Ascending aorta (tissue), 2 donors: Measurements from ENCODE around the gene NPAS3. TPM values are rescaled to one million over a fixed set of nuclear protein-coding genes. Genes with fewer than 3 reads are reported as not detected.

Experiments used
- DNase-seq, 2 donors: peaks; one replicate each; pipeline ENCODE4 v3.0.0-alpha.2; 2019; ENCODE audit warnings: low spot score in 2 of 2
- H3K27ac ChIP-seq, 2 donors: fragments of 200-600 bp; sonication (generic); one replicate each; pipeline ENCODE4 v1.5.1; 2016 to 2017; ENCODE audit warnings: mild to moderate bottlenecking in 1 of 2
- H3K27me3 ChIP-seq: fragments of 200-600 bp; sonication (generic); one replicate; pipeline ENCODE4 v1.5.1; 2017
- H3K36me3 ChIP-seq, 2 donors: fragments of 200-600 bp; sonication (generic); one replicate each; pipeline ENCODE4 v1.5.1; 2016
- H3K4me1 ChIP-seq, 2 donors: fragments of 200-600 bp; sonication (generic); one replicate each; pipeline ENCODE4 v1.5.1; 2016 to 2017; ENCODE audit warnings: mild to moderate bottlenecking in 1 of 2
- H3K4me3 ChIP-seq, 2 donors: fragments of 200-600 bp; sonication (generic); one replicate each; pipeline ENCODE4 v1.5.1; 2016 to 2017; ENCODE audit warnings: mild to moderate bottlenecking in 1 of 2
- H3K9me3 ChIP-seq, 2 donors: fragments of 200-600 bp; sonication (generic); one replicate each; pipeline ENCODE4 v1.5.1; 2016
- intact Hi-C: fragments of 100-400 bp; cut with DNase I; formaldehyde crosslinking; loops from one replicate; pipeline ENCODE4 v1.15.1; 2023
- total RNA-seq: library from RNA; depleted of rRNA; stranded (reverse); fragments of >200 nt; gene quantifications from one replicate; pipeline ENCODE4 v1.1.0, GENCODE V29; 2016
- TF ChIP-seq, protein P1 (sequence below), 3 experiments: fragments of 200-600 bp in 2 of 3; fragments of 450-650 bp in 1 of 3; sonication (generic) in 2 of 3; IDR thresholded peaks; one replicate each; pipeline ENCODE4 v1.5.1; 2016 to 2019; ENCODE audit warnings: antibody characterized with exemption in 3 of 3, mild to moderate bottlenecking in 1 of 3, moderate library complexity in 1 of 3

NPAS3 gene
- total RNA-seq, 1 donor from 2014 or later: not detected

DNA sequence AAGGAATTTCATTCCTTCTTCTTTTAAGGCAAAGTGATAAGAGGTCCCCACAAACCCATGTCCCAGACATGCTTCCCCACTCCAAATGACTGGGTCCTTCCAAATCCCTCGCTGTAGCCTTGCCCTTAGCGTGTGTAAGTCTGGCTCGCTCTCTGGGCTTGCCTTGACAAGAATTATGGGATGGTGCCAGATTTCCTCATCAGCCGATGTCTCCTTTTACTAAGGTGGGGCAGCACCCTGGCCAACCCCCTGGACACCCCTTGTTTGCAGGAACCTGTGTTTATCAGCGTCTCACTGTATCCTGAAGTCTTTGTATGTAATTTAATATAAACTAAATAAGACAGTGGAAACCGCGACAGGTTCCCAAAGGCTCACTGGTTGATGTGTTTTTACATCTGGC lies 518.9 kb downstream of the NPAS3 start:
- Histone ChIP-seq H3K4me3 (no peak overlapping the region), H3K36me3 (no peaks in the 10 kb centered on the region), H3K27ac (no peak overlapping the region), H3K4me1 (no peaks in the 10 kb centered on the region), H3K27me3 (no peaks in the 10 kb centered on the region), H3K9me3 (no peaks in the 10 kb centered on the region)
- DNase-seq: no peak
- TF ChIP-seq, protein P1, sequence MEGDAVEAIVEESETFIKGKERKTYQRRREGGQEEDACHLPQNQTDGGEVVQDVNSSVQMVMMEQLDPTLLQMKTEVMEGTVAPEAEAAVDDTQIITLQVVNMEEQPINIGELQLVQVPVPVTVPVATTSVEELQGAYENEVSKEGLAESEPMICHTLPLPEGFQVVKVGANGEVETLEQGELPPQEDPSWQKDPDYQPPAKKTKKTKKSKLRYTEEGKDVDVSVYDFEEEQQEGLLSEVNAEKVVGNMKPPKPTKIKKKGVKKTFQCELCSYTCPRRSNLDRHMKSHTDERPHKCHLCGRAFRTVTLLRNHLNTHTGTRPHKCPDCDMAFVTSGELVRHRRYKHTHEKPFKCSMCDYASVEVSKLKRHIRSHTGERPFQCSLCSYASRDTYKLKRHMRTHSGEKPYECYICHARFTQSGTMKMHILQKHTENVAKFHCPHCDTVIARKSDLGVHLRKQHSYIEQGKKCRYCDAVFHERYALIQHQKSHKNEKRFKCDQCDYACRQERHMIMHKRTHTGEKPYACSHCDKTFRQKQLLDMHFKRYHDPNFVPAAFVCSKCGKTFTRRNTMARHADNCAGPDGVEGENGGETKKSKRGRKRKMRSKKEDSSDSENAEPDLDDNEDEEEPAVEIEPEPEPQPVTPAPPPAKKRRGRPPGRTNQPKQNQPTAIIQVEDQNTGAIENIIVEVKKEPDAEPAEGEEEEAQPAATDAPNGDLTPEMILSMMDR (IDR thresholded peaks at IDR 0.05): no peak
- intact Hi-C loops: no loop called here

DNA sequence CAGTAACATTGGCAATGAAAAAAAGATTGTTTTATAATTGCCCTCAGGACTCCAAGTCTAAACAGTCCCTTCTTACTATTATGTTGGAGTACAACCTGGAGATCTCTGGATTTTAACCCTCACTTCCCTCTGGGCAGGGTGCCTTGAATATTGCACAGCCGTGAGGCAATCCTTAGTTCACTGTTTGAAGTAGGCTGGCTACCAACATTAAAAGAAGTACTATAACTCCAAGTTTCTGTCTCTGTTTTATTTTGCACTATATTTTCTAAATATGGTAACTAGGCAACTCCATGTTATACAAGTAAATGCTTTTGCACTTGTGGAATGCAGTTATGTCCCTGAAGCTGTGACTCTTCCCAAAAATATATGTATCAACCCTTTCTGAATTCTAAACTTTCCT lies 521.5 kb downstream of the NPAS3 start:
- H3K9me3 ChIP-seq: no peaks in the 10 kb centered on the region
- H3K4me1 ChIP-seq: no peaks in the 10 kb centered on the region
- no peak overlapping the region for H3K4me3 ChIP-seq
- no peak overlapping the region for H3K27ac ChIP-seq
- H3K27me3 ChIP-seq: no peaks in the 10 kb centered on the region
- no peaks in the 10 kb centered on the region for H3K36me3 ChIP-seq
- TF ChIP-seq, protein P1 (IDR thresholded peaks at IDR 0.05): no peak
- DNase-seq: no peak
- intact Hi-C loops: no loop called here

DNA sequence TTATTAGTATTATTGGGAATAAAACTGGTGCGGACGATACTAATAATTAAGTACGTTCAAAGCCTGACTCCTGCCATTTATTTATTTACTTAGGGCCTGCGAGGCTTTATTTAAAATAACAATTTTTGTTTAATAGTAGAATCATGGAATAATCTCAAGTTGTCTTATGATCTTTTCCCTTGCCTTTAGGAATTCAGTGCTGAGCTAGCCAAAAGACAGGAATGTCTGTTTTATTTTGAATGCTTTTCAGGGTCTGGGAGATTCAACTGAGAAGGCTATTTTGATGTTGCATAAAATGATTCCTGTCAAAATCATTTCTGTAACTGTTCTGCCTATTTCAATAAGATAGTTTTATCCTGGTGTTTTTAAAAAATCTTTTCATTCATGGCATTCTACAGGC lies 522.4 kb downstream of the NPAS3 start:
- no peaks in the 10 kb centered on the region for H3K4me1 ChIP-seq
- H3K27ac ChIP-seq: no peak overlapping the region

DNA sequence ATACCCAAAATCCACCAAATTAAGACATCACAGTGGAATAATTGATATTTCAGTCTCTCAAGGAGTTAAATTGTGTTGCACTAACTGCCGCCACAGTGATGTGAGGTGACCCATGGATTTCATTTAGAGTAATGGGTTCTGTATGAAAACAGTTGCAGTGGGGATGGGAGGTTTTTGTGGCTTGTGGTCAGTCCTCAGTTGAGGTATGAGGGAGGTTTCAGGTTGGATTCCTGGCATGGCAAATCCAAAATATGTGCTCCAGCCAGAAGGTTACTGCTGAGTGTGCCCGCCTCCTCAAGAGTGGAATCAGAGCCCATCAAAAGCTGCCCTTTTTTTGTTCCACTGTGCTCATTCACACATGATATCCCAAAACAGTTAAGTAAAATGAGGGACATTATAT lies 525.1 kb downstream of the NPAS3 start:
- TF ChIP-seq, protein P1 (IDR thresholded peaks at IDR 0.05): no peak
- H3K4me3 ChIP-seq: no peak overlapping the region
- no peak overlapping the region for H3K27ac ChIP-seq
- no peaks in the 10 kb centered on the region for H3K36me3 ChIP-seq
- no peak for DNase-seq
- H3K27me3 ChIP-seq: no peaks in the 10 kb centered on the region
- intact Hi-C loops: no loop called here
- no peaks in the 10 kb centered on the region for H3K9me3 ChIP-seq
- no peaks in the 10 kb centered on the region for H3K4me1 ChIP-seq

More for the DNA sequence above, 522.4 kb downstream of the NPAS3 start:
- H3K4me3 ChIP-seq: no peak overlapping the region
- H3K27me3 ChIP-seq: no peaks in the 10 kb centered on the region
- intact Hi-C loops: no loop called here
- TF ChIP-seq, protein P1 (IDR thresholded peaks at IDR 0.05): no peak
- H3K36me3 ChIP-seq: no peaks in the 10 kb centered on the region
- DNase-seq: no peak
- H3K9me3 ChIP-seq: no peaks in the 10 kb centered on the region

DNA sequence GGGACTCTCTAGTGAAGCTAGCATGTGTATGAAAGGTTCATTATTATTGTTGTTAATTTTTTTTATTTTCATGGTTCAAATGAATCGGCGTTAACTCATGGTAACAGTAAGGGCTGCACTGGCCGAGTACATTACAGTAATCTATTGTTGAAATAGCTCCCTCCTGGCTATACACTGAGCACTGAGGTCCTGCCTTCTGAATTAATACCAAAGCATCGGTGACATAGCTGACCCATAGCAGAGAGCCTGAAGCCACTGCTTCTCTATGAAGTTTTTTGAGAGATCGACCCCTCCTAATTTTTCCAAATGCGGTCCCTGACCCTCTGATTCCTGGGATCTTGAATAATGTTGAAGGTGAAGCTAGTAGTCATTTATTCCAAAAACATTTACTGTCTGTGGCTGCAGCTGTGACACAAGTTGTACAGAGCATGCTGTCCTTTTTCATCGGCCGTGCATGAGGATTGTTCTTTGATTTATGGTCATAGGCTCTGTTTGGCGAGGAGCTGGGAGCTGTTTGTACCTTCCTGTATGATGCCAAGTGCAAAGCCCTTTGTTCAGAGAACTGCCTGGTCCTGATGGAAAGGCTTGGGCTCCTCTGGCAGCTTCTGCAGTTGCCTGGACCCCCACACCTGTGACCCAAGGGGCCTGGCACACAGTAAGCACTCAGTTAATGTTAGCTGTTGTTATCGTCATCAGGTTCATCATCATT lies 525.7 kb downstream of the NPAS3 start:
- intact Hi-C loops: no loop called here

More for the DNA sequence above, 525.7 kb downstream of the NPAS3 start:
- Histone ChIP-seq H3K27ac (no peak overlapping the region), H3K4me3 (no peak overlapping the region), H3K36me3 (no peaks in the 10 kb centered on the region), H3K4me1 (no peaks in the 10 kb centered on the region), H3K9me3 (no peaks in the 10 kb centered on the region), H3K27me3 (no peaks in the 10 kb centered on the region)
- no peak for DNase-seq
- TF ChIP-seq, protein P1 (IDR thresholded peaks at IDR 0.05): no peak
